Cardiac muscle cell (in vitro differentiated cells and primary cell): ENCODE results near the gene TSPO. TPM values are rescaled to one million over a fixed set of nuclear protein-coding genes. Genes with fewer than 3 reads are reported as not detected.
A peak's percentile ranks its signal among the peaks of the same experiment; 100 is the strongest.

Source experiments
- DNase-seq, 2 donors: peaks; one replicate each; pipeline versions ENCODE4 v3.0.0 to v3.0.0-alpha.2; 2010 to 2017; ENCODE audit warnings: low read depth in 1 of 2, low spot score in 1 of 2
- H3K27ac ChIP-seq: fragments of 200-600 bp; sonication (generic); 2 replicates; pipeline ENCODE4 v1.5.1; 2016
- H3K27me3 ChIP-seq: fragments of 200-600 bp; sonication (generic); 2 replicates; pipeline ENCODE4 v1.6.0; 2016; ENCODE audit warnings: control low read depth
- H3K36me3 ChIP-seq: fragments of 200-600 bp; sonication (generic); 2 replicates; pipeline ENCODE4 v1.5.1; 2016; ENCODE audit warnings: control low read depth
- H3K4me1 ChIP-seq: fragments of 200-600 bp; sonication (generic); 2 replicates; pipeline ENCODE4 v1.8.1; 2017; ENCODE audit warnings: low read depth, mild to moderate bottlenecking, mixed run types
- H3K4me3 ChIP-seq: fragments of 200-600 bp; sonication (generic); 2 replicates; pipeline ENCODE4 v1.5.1; 2016; ENCODE audit warnings: mild to moderate bottlenecking
- H3K9me3 ChIP-seq: fragments of 200-600 bp; sonication (generic); 2 replicates; pipeline ENCODE4 v1.5.1; 2017; ENCODE audit warnings: low read depth, mild to moderate bottlenecking, control low read depth
- polyA plus RNA-seq: library from polyadenylated mRNA; unstranded; fragments of >200 nt; fragmentation: Nextera tagmentation; extraction: Ambion mirVana; gene quantifications from 2 replicates; pipeline ENCODE4 v1.2.1, GENCODE V29; 2016
- total RNA-seq: library from RNA; depleted of rRNA; stranded (reverse); fragments of >200 nt; gene quantifications from 2 replicates; pipeline ENCODE4 v1.2.3, GENCODE V29; 2016
- TF ChIP-seq, protein P1 (sequence below): IDR thresholded peaks from 2 replicates; pipeline ENCODE4 v1.5.1; 2012; ENCODE audit warnings: low read depth, mild to moderate bottlenecking, low read length

TSPO gene
- total and polyA plus RNA-seq, 2 experiments from 2014 or later = 20.3 to 59.0 TPM

DNA sequence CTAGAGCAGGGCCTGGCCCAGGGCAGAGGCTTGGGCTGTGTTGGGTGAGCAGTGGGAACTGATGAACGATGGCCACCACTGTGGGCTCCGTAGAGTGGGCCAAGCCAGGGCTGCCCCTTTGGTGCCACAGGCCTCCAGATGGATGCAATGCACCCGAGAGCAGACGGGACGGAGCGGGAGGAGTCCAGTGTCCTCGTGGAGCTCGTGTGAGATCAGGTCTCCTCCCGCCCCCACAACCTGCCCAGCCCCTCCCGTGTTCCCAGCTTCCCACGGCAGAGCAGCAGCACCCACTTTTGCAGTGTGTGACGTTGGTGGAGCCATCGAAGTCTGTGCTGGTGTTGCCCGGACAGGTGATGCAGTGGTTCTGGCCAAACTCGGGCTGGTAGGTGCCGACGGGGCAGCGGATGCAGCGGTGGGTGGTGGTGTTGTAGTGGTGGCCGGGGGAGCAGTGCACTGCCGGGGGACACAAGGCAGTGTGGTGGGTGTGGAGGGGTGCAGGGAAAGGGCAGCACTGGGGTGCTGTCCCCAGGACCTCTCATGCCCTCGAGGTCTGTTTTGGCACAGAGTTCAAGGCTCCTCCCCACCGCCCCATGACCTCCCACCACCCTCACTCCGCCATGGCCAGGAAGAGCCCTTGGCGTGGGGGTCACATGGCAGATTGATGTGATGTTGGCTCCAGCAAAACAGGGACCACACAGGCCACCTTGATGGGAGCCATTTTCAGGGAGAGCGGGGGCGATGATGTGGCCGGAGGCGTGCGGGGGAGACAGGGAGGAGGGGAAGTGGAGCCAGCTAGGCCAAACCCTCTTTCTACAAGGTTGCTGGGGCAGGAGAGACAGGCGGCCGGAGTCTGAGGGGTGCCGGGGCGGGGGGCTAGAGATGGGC is 59.5 kb downstream of the TSPO start:
- Histone ChIP-seq H3K27me3 (no peaks in the 10 kb centered on the region), H3K9me3 (no peaks in the 10 kb centered on the region), H3K4me3 (no peak overlapping the region), H3K36me3 (no peaks in the 10 kb centered on the region), H3K27ac (no peak overlapping the region), H3K4me1 (peaks cover 24% of the 10 kb centered on the region)
- DNase-seq = no peak
- TF ChIP-seq, protein P1, sequence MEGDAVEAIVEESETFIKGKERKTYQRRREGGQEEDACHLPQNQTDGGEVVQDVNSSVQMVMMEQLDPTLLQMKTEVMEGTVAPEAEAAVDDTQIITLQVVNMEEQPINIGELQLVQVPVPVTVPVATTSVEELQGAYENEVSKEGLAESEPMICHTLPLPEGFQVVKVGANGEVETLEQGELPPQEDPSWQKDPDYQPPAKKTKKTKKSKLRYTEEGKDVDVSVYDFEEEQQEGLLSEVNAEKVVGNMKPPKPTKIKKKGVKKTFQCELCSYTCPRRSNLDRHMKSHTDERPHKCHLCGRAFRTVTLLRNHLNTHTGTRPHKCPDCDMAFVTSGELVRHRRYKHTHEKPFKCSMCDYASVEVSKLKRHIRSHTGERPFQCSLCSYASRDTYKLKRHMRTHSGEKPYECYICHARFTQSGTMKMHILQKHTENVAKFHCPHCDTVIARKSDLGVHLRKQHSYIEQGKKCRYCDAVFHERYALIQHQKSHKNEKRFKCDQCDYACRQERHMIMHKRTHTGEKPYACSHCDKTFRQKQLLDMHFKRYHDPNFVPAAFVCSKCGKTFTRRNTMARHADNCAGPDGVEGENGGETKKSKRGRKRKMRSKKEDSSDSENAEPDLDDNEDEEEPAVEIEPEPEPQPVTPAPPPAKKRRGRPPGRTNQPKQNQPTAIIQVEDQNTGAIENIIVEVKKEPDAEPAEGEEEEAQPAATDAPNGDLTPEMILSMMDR = no peak

DNA sequence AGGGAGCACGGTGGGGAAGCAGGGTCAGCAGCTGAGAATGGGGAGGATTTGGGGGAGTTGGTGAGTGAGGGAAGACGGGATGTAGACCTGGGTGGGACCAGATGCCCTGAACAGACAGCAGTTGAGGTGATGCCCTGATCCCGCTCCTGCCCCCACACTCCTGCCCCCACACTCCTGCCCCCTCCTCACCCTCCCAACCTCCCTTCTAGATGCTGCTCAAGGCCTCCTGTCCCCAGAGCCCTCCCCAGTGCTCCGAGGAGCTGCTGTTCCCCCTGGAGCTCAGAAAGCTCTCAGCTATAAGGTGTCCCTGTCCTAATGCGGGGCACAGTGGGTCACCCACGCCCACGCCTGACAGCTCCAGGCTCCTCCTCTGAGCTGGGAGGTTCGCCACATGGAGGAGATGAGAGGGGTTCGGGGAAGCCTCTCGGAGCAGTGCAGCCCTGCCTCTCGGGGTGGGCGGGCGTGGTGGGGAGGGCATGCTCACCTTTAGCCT is 60.6 kb downstream of the TSPO start:
- no peaks in the 10 kb centered on the region for H3K36me3 ChIP-seq
- peak overlapping the region; percentile 94 for H3K27ac ChIP-seq
- no peak for DNase-seq
- TF ChIP-seq, protein P1 = no peak
- H3K4me1 ChIP-seq = peaks cover 24% of the 10 kb centered on the region
- no peaks in the 10 kb centered on the region for H3K27me3 ChIP-seq
- no peaks in the 10 kb centered on the region for H3K9me3 ChIP-seq
- H3K4me3 ChIP-seq = no peak overlapping the region

DNA sequence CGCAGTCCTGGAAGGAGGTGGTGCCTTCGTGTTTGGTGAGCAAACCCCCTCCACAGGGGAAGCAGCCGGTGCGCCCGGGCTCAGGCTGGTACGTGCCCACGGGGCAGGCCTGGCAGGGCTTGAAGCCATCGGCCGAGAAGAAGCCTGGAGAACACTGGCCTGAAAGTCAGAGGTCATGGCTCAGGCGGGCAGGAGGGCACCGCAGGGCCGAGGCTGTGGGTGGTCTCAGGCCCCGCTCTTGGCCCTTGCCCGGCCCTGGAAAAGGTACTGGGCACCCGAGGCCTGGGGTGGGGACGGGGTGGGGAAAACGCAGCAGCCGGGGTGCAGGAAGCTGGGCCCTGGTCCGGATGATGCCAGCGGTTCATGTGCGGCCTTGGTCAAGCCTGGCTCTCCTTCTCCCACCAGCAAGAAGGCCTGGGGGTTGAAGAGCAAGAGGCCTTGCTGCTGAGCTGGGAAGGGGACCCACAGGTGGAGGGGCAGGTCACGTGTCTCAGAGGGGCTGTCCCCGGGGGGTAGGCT is 61.1 kb downstream of the TSPO start:
- Histone ChIP-seq H3K4me1 (peaks cover 24% of the 10 kb centered on the region), H3K4me3 (no peak overlapping the region), H3K27ac (peak overlapping the region; percentile 94), H3K27me3 (no peaks in the 10 kb centered on the region), H3K9me3 (no peaks in the 10 kb centered on the region), H3K36me3 (no peaks in the 10 kb centered on the region)
- TF ChIP-seq, protein P1 = no peak
- DNase-seq = no peak

Other genes with a start within 250 kb of the TSPO start
- 54.1 and 70.5 TPM in 2 replicates for gene PACSIN2, start 136.4 kb upstream of the TSPO start, total RNA-seq
- 67.7 and 85.5 TPM in 2 replicates for gene PACSIN2, start 136.4 kb upstream of the TSPO start, polyA plus RNA-seq
- gene TTLL1, start 62.2 kb upstream of the TSPO start, total RNA-seq = 29.9 and 38.2 TPM in 2 replicates
- 33.0 and 42.3 TPM in 2 replicates for gene TTLL1, start 62.2 kb upstream of the TSPO start, polyA plus RNA-seq
- gene BIK, start 40.8 kb upstream of the TSPO start, total RNA-seq = 21.0 and 41.7 TPM in 2 replicates
- gene BIK, start 40.8 kb upstream of the TSPO start, polyA plus RNA-seq = 34.6 and 65.4 TPM in 2 replicates
- gene MCAT, start 8.2 kb upstream of the TSPO start, total RNA-seq = 42.2 and 47.1 TPM in 2 replicates
- gene MCAT, start 8.2 kb upstream of the TSPO start, polyA plus RNA-seq = 44.3 and 46.8 TPM in 2 replicates
- gene TTLL12, start 35.6 kb downstream of the TSPO start, total RNA-seq = 52.9 and 62.7 TPM in 2 replicates
- 45.9 and 58.6 TPM in 2 replicates for gene TTLL12, start 35.6 kb downstream of the TSPO start, polyA plus RNA-seq
- gene SCUBE1, start 191.8 kb downstream of the TSPO start, total RNA-seq = 1.8 and 6.9 TPM in 2 replicates
- 2.1 and 8.7 TPM in 2 replicates for gene SCUBE1, start 191.8 kb downstream of the TSPO start, polyA plus RNA-seq